LNCaP clone FGC (cell line): ENCODE data around the gene LYPD5.

Experiments
- DNase-seq: peaks from one replicate; pipeline ENCODE4 v3.0.0-alpha.2; 2011; ENCODE audit warnings: low read depth
- H3K4me3 ChIP-seq: 2 replicates; pipeline ENCODE4 v1.5.1; 2011; ENCODE audit warnings: mild to moderate bottlenecking, low read depth, low read length, control low read depth
- CTCF ChIP-seq: IDR thresholded peaks from 2 replicates; pipeline ENCODE4 v1.5.1; 2012; ENCODE audit warnings: mild to moderate bottlenecking; ENCODE audit not compliant: control insufficient read depth, insufficient read depth; ENCODE audit errors: extremely low read depth

The LYPD5 gene

GRCh38 chr19:43763473-43763939 lies 38.7 kb downstream of the LYPD5 start:
- TF ChIP-seq CTCF: no peak
- H3K4me3 ChIP-seq: no peak overlapping the region
- no peak for DNase-seq

GRCh38 chr19:43762814-43763213 lies 39.4 kb downstream of the LYPD5 start:
- DNase-seq: no peak
- no peak overlapping the region for H3K4me3 ChIP-seq
- TF ChIP-seq CTCF: no peak

GRCh38 chr19:43760941-43761340 lies 41.3 kb downstream of the LYPD5 start:
- TF ChIP-seq CTCF: no peak

GRCh38 chr19:43759515-43759914 lies 42.7 kb downstream of the LYPD5 start:
- DNase-seq: no peak
- TF ChIP-seq CTCF: no peak

More at GRCh38 chr19:43760941-43761340, 41.3 kb downstream of the LYPD5 start:
- no peak overlapping the region for H3K4me3 ChIP-seq
- no peak for DNase-seq

GRCh38 chr19:43755256-43755801 lies 46.9 kb downstream of the LYPD5 start:
- peak overlapping the region; percentile 75 for H3K4me3 ChIP-seq
- no peak for DNase-seq
- TF ChIP-seq CTCF: no peak

More at GRCh38 chr19:43759515-43759914, 42.7 kb downstream of the LYPD5 start:
- no peak overlapping the region for H3K4me3 ChIP-seq

GRCh38 chr19:43754503-43755255 lies 47.6 kb downstream of the LYPD5 start, which contains the start of gene SMG9:
TSS of gene SMG9 (minus strand) at chr19:43754962. CDS start at chr19:43750741, 4,221 bp downstream.
- peak within 1 kb of the TSS; percentile 75 for H3K4me3 ChIP-seq
- no peak for TF ChIP-seq CTCF
- peak; percentile 71 for DNase-seq
